ENCODE results near the gene POLE. TPM values are rescaled to one million over a fixed set of nuclear protein-coding genes. Genes with fewer than 3 reads are reported as not detected.
"Not testable (repeated sequence)": the region's sequence is repeated elsewhere in the genome, so short reads cannot be mapped to it uniquely, and the experiment has no call there.

Gene POLE
- total RNA-seq, 2 experiments from 2014 or later = 115 to 121 TPM

GRCh38 chr12:132601171-132601883 is 85.8 kb downstream of the POLE start:
- H3K36me3 Mint-ChIP-seq (ENCODE audit: low read depth) = no peaks in the 10 kb centered on the region
- H3K27me3 Mint-ChIP-seq = peaks cover 38% of the 10 kb centered on the region
- ATAC-seq (no peak), DNase-seq (no peak)
- ChIA-PET CTCF (interaction anchor here (0.9 to 3.0 kb wide), 3 partner anchors 14 to 86 kb away, joined by 3 to 23 read pairs (median 4); no protein-coding TSS in a partner anchor), POLR2A (no interaction called here)
- no peaks in the 10 kb centered on the region for H3K9me3 Mint-ChIP-seq
- peaks cover 15% of the 10 kb centered on the region for H3K4me1 Mint-ChIP-seq (ENCODE audit: low read depth)
- H3K27ac Mint-ChIP-seq = no peak overlapping the region
- intact Hi-C loops (cut with micrococcal nuclease) = no loop called here
- peak overlapping the region; percentile 61 for H3K4me3 Mint-ChIP-seq
- TF ChIP-seq CTCF (IDR thresholded peaks at IDR 0.05) = no peak

- TF ChIP-seq CTCF (IDR thresholded peaks at IDR 0.05) = peak; percentile 43
- ATAC-seq = peak; percentile 60
- H3K9me3 Mint-ChIP-seq = no peaks in the 10 kb centered on the region
- no peaks in the 10 kb centered on the region for H3K36me3 Mint-ChIP-seq (ENCODE audit: low read depth)
- intact Hi-C loops (cut with micrococcal nuclease) = no loop called here
- H3K4me3 Mint-ChIP-seq = peak overlapping the region; percentile 61
- H3K27ac Mint-ChIP-seq = no peak overlapping the region
- H3K27me3 Mint-ChIP-seq = peaks cover 39% of the 10 kb centered on the region
- ChIA-PET CTCF (interaction anchor here (1.0 to 3.0 kb wide), 4 partner anchors 9 to 40 kb away, joined by 3 to 23 read pairs (median 4); no protein-coding TSS in a partner anchor), POLR2A (no interaction called here)
- H3K4me1 Mint-ChIP-seq (ENCODE audit: low read depth) = peaks cover 15% of the 10 kb centered on the region
- DNase-seq = peak; percentile 68
Measured at GRCh38 chr12:132600048-132601032, 86.8 kb downstream of the POLE start.

- DNase-seq; H3K27ac Mint-ChIP-seq; intact Hi-C loops (cut with micrococcal nuclease); H3K9me3 Mint-ChIP-seq; ATAC-seq; H3K36me3 Mint-ChIP-seq (ENCODE audit: low read depth); POLR2A ChIA-PET; H3K4me3 Mint-ChIP-seq: not testable (repeated sequence)
- CTCF ChIA-PET = interaction anchor here (1.0 to 3.0 kb wide), 3 partner anchors 10 to 41 kb away, joined by 3 to 23 read pairs (median 4); no protein-coding TSS in a partner anchor
- peaks cover 35% of the 10 kb centered on the region for H3K27me3 Mint-ChIP-seq
- H3K4me1 Mint-ChIP-seq (ENCODE audit: low read depth) = peaks cover 15% of the 10 kb centered on the region
Measured at GRCh38 chr12:132599502-132599901, 87.6 kb downstream of the POLE start.

GRCh38 chr12:132597333-132598316 is 89.5 kb downstream of the POLE start:
- intact Hi-C loops (cut with micrococcal nuclease) = no loop called here
- no peaks in the 10 kb centered on the region for H3K36me3 Mint-ChIP-seq (ENCODE audit: low read depth)
- TF ChIP-seq CTCF (IDR thresholded peaks at IDR 0.05) = no peak
- no peak overlapping the region for H3K27ac Mint-ChIP-seq
- ATAC-seq (peak; percentile 60), DNase-seq (peak; percentile 52)
- peaks cover 28% of the 10 kb centered on the region for H3K27me3 Mint-ChIP-seq
- CTCF ChIA-PET = no interaction called here
- peak overlapping the region; percentile 67 for H3K4me3 Mint-ChIP-seq
- POLR2A ChIA-PET = no interaction called here
- H3K9me3 Mint-ChIP-seq = no peaks in the 10 kb centered on the region
- peaks cover 15% of the 10 kb centered on the region for H3K4me1 Mint-ChIP-seq (ENCODE audit: low read depth)

- no peaks in the 10 kb centered on the region for H3K36me3 Mint-ChIP-seq (ENCODE audit: low read depth)
- no peaks in the 10 kb centered on the region for H3K9me3 Mint-ChIP-seq
- POLR2A ChIA-PET = no interaction called here
- H3K27me3 Mint-ChIP-seq = peaks cover 19% of the 10 kb centered on the region
- H3K4me3 Mint-ChIP-seq = no peak overlapping the region
- CTCF ChIA-PET = interaction anchor here (0.8 to 1.0 kb wide), 2 partner anchors 18 to 43 kb away, joined by 3 to 4 read pairs; no protein-coding TSS in a partner anchor
- TF ChIP-seq CTCF (IDR thresholded peaks at IDR 0.05) = no peak
- ATAC-seq (no peak), DNase-seq (no peak)
- H3K4me1 Mint-ChIP-seq (ENCODE audit: low read depth) = peaks cover 15% of the 10 kb centered on the region
- intact Hi-C loops (cut with micrococcal nuclease) = no loop called here
- H3K27ac Mint-ChIP-seq = no peak overlapping the region
Measured at GRCh38 chr12:132596016-132596415, 91.1 kb downstream of the POLE start.

All from activated CD8-positive, alpha-beta T cell treated with anti-CD3 and anti-CD28 coated beads for 36 hours (primary cell).